HEK293 (cell line): Measurements from ENCODE around the gene NECAP2.

Source experiments
- ZBTB8A ChIP-seq: fragments of 450-650 bp; formaldehyde crosslinking; IDR thresholded peaks from 2 replicates; pipeline ENCODE4 v1.5.1; 2016; ENCODE audit warnings: missing biosample characterization, missing genetic modification characterization
- ZNF175 ChIP-seq: fragments of 450-650 bp; formaldehyde crosslinking; IDR thresholded peaks from 2 replicates; pipeline ENCODE4 v1.5.1; 2016; ENCODE audit warnings: missing biosample characterization, missing genetic modification characterization
- ZNF239 ChIP-seq: fragments of 450-650 bp; formaldehyde crosslinking; IDR thresholded peaks from 2 replicates; pipeline ENCODE4 v1.5.1; 2016; ENCODE audit warnings: missing biosample characterization, missing genetic modification characterization
- ZNF248 ChIP-seq: fragments of 450-650 bp; formaldehyde crosslinking; IDR thresholded peaks from 2 replicates; pipeline ENCODE4 v1.5.1; 2017; ENCODE audit warnings: missing biosample characterization, missing genetic modification characterization
- TF ChIP-seq, protein P1 (sequence below): fragments of 450-650 bp; formaldehyde crosslinking; IDR thresholded peaks from 2 replicates; pipeline ENCODE4 v1.5.1; 2016; ENCODE audit warnings: missing biosample characterization, missing genetic modification characterization
- TF ChIP-seq, protein P2 (sequence below): fragments of 450-650 bp; formaldehyde crosslinking; IDR thresholded peaks from 2 replicates; pipeline ENCODE4 v1.5.1; 2016; ENCODE audit warnings: missing biosample characterization, missing genetic modification characterization

DNA sequence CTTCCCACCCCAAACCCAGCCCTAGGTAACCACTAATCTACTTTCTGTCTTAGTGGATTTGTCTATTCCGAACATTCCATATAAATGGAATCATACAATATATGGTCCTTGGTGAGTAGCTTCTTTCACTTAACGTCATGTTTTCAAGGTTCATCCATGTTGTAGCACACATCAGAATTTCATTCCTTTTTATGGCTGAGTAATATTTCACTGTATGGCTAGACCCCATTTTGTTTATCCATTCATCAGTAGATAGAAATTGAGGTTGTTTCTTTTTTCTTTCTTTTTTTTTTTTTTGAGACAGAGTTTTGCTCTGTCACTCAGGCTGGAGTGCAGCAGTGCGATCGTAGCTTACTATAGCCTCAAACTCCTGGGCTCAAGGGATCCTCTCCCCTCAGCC is 6.5 kb upstream of the NECAP2 start:
- TF ChIP-seq ZNF239 (tag by site-specific recombination) (no peak), ZNF248 (tag by site-specific recombination) (no peak), ZBTB8A (no peak), ZNF175 (no peak)
- TF ChIP-seq, protein P1, sequence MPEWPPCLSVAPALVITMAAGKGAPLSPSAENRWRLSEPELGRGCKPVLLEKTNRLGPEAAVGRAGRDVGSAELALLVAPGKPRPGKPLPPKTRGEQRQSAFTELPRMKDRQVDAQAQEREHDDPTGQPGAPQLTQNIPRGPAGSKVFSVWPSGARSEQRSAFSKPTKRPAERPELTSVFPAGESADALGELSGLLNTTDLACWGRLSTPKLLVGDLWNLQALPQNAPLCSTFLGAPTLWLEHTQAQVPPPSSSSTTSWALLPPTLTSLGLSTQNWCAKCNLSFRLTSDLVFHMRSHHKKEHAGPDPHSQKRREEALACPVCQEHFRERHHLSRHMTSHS, result no peak
- TF ChIP-seq, protein P2, sequence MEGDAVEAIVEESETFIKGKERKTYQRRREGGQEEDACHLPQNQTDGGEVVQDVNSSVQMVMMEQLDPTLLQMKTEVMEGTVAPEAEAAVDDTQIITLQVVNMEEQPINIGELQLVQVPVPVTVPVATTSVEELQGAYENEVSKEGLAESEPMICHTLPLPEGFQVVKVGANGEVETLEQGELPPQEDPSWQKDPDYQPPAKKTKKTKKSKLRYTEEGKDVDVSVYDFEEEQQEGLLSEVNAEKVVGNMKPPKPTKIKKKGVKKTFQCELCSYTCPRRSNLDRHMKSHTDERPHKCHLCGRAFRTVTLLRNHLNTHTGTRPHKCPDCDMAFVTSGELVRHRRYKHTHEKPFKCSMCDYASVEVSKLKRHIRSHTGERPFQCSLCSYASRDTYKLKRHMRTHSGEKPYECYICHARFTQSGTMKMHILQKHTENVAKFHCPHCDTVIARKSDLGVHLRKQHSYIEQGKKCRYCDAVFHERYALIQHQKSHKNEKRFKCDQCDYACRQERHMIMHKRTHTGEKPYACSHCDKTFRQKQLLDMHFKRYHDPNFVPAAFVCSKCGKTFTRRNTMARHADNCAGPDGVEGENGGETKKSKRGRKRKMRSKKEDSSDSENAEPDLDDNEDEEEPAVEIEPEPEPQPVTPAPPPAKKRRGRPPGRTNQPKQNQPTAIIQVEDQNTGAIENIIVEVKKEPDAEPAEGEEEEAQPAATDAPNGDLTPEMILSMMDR (tag by site-specific recombination), result no peak
